Nephron progenitor cell (in vitro differentiated cells): ENCODE results near the gene FUT7.

Experiments used
- DNase-seq: peaks from one replicate; pipeline ENCODE4 v3.0.0; 2021
- H3K27ac Mint-ChIP-seq: 2 replicates; pipeline ENCODE4 v1.8.0; 2021; ENCODE audit warnings: mild to moderate bottlenecking, moderate library complexity, mixed read lengths
- H3K27me3 Mint-ChIP-seq: 2 replicates; pipeline ENCODE4 v1.8.0; 2021; ENCODE audit warnings: mild to moderate bottlenecking, low read depth, mixed read lengths; ENCODE audit not compliant: poor library complexity
- H3K36me3 Mint-ChIP-seq: 2 replicates; pipeline ENCODE4 v1.8.0; 2021; ENCODE audit warnings: low read depth, mixed read lengths
- H3K4me1 Mint-ChIP-seq: 2 replicates; pipeline ENCODE4 v1.8.0; 2021; ENCODE audit warnings: mixed read lengths
- H3K4me3 Mint-ChIP-seq: 2 replicates; pipeline ENCODE4 v1.8.0; 2021; ENCODE audit warnings: mild to moderate bottlenecking, moderate library complexity, mixed read lengths
- H3K9me3 Mint-ChIP-seq: 2 replicates; pipeline ENCODE4 v1.8.0; 2021; ENCODE audit warnings: mild to moderate bottlenecking, moderate library complexity, mixed read lengths
- TF ChIP-seq, protein P1 (sequence below): fragments of 200-600 bp; sonication (generic); IDR thresholded peaks from 2 replicates; pipeline ENCODE4 v1.5.0; 2021; ENCODE audit warnings: antibody characterized with exemption

FUT7 gene, protein sequence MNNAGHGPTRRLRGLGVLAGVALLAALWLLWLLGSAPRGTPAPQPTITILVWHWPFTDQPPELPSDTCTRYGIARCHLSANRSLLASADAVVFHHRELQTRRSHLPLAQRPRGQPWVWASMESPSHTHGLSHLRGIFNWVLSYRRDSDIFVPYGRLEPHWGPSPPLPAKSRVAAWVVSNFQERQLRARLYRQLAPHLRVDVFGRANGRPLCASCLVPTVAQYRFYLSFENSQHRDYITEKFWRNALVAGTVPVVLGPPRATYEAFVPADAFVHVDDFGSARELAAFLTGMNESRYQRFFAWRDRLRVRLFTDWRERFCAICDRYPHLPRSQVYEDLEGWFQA

DNA sequence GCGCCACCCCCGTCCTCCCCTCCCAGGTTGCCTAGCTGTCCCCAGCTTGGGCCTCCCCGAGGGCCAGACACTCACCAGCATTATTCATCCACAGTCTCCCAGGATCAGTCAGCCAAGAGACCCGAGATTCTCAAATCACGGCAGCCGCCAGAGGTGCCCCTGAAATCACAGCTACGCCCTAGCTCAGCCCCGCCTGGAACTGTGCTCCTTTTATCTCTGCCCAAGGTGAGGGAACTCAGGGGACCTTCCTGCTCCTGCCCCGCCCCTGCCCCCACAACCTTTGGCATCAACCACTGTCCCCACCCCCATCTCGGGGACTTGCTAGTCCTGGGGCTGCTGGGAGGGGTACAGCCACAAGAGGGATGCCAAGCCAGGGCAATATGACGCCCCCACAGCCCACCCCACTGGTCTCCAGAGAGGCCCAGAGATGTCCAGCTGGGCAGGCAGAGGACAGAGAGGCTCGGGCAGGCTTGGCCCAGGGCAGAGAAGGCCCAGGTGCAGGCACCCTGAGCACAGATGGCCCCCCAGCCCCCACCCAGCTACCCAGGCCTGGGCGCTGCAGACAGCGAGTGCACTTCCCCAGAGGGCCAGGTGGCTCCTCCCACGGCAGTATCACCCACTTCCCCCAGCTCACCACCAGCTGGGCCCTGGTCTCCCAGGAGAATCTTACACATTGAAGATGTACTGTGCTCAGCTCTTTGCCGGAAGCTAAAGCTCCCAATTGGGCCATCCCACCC lies at the start of gene FUT7:
FUT7 (minus strand) TSS at position 185 of the 737 bp plus-strand sequence; CDS start at position 88, 97 bp downstream.
- DNase-seq = no peak
- Mint-ChIP-seq H3K27ac (no peak within 1 kb of the TSS), H3K27me3 (peaks cover 12% of the 10 kb centered on the region), H3K9me3 (no peaks in the 10 kb centered on the region), H3K36me3 (no peaks in the 10 kb centered on the region), H3K4me1 (peaks cover 4% of the 10 kb centered on the region), H3K4me3 (no peak within 1 kb of the TSS)
- TF ChIP-seq, protein P1, sequence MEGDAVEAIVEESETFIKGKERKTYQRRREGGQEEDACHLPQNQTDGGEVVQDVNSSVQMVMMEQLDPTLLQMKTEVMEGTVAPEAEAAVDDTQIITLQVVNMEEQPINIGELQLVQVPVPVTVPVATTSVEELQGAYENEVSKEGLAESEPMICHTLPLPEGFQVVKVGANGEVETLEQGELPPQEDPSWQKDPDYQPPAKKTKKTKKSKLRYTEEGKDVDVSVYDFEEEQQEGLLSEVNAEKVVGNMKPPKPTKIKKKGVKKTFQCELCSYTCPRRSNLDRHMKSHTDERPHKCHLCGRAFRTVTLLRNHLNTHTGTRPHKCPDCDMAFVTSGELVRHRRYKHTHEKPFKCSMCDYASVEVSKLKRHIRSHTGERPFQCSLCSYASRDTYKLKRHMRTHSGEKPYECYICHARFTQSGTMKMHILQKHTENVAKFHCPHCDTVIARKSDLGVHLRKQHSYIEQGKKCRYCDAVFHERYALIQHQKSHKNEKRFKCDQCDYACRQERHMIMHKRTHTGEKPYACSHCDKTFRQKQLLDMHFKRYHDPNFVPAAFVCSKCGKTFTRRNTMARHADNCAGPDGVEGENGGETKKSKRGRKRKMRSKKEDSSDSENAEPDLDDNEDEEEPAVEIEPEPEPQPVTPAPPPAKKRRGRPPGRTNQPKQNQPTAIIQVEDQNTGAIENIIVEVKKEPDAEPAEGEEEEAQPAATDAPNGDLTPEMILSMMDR = no peak

DNA sequence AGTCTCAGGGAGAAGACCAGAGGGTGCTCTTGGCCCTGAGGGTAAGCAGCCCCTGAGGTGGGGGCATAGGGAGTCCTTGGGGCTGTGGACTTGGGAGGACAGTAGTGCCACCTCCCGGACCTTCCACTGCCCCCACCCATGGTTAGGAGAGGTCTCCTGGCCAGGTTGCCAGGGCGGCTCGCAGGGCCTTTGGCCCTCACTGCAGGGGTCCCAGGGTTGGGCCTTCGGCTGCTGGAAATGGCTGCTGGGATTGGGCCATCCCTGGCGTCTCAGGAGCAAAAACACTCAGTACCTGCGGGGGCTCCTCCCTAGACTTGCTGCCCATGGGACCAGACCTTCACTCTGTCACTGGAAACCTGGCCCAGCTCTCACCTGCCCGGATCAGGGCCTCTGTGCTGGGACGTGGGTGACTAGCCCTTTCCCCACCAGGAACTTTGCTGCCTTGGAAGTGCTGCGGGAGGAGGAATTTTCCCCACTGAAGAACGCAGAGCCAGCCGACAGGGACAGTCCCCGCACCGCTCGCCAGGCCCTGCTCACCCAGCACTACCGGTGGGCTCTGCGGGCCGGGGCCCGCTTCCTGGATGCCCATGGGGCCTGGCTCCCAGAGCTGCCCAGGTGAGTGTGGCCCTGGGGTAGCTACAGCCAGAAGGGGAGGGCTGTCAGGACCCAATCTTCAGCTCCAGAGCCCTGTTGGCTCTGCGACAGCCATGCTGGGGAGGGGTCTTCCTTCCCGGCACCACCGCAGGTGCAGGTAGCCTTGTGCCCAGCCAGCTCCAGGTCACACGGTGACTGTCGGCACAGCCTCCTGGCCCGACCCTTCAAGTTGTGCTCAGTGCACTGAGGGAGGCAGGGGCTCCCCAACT lies 48.6 kb upstream of the FUT7 start:
- Mint-ChIP-seq H3K9me3 (no peaks in the 10 kb centered on the region), H3K36me3 (no peaks in the 10 kb centered on the region), H3K27ac (no peak overlapping the region), H3K4me1 (peaks cover 13% of the 10 kb centered on the region), H3K27me3 (peaks cover 84% of the 10 kb centered on the region), H3K4me3 (no peak overlapping the region)
- TF ChIP-seq, protein P1 = no peak
- DNase-seq = no peak

DNA sequence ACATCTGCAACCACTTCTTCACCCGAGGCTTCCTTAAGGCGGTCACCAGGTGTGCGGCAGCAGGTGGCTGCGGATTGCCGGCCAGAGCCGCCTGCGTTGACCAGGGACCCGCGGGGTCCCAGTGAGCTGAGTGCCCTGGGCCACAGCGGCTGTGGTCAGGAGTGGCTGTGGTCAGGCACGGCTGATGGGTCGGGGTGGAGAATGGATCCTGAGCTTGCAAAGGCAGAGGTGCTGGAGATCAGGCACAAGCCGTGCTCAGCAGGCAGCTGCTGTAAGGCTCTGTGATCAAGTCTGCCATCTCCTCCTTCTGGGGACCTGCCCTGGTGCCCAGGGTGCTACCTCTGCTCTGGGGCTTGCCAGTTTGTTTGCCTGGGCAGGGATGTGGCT lies 47.5 kb upstream of the FUT7 start:
- H3K27me3 Mint-ChIP-seq = peaks cover 92% of the 10 kb centered on the region
- TF ChIP-seq, protein P1 = no peak
- H3K27ac Mint-ChIP-seq = no peak overlapping the region
- H3K4me1 Mint-ChIP-seq = peaks cover 12% of the 10 kb centered on the region
- no peak overlapping the region for H3K4me3 Mint-ChIP-seq
- no peaks in the 10 kb centered on the region for H3K9me3 Mint-ChIP-seq
- DNase-seq = no peak
- H3K36me3 Mint-ChIP-seq = no peaks in the 10 kb centered on the region

DNA sequence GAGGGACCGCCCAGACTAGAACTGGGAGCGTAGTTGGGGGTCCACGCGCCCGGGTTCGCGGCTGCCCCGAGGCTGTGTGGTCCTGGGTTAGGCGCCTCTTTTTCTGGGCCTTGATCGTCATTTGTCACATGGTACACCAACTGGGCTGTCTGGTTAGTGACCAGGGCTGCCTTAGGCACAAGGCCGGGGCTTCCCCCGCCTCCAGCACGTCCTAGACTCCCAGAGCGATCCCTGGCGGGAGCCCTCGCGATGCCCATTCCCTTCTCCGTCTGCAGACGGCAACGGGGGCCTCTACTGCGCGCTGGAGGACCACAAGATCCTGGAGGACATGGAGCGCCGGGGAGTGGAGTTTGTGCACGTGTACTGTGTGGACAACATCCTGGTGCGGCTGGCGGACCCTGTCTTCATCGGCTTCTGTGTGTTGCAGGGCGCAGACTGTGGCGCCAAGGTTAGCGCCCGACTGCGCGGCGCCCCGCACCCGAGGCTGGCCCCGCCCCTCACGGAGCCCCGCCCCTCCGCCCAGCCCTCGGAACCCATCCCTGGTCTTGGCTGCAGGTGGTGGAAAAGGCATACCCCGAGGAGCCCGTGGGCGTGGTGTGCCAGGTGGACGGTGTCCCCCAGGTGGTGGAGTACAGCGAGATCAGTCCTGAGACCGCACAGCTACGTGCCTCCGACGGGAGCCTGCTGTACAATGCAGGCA lies 47.0 kb upstream of the FUT7 start:
- peaks cover 12% of the 10 kb centered on the region for H3K4me1 Mint-ChIP-seq
- H3K36me3 Mint-ChIP-seq = no peaks in the 10 kb centered on the region
- H3K27ac Mint-ChIP-seq = no peak overlapping the region
- DNase-seq = peak; percentile 54
- peaks cover 92% of the 10 kb centered on the region for H3K27me3 Mint-ChIP-seq
- no peaks in the 10 kb centered on the region for H3K9me3 Mint-ChIP-seq
- H3K4me3 Mint-ChIP-seq = peak overlapping the region; percentile 71
- TF ChIP-seq, protein P1 = no peak

DNA sequence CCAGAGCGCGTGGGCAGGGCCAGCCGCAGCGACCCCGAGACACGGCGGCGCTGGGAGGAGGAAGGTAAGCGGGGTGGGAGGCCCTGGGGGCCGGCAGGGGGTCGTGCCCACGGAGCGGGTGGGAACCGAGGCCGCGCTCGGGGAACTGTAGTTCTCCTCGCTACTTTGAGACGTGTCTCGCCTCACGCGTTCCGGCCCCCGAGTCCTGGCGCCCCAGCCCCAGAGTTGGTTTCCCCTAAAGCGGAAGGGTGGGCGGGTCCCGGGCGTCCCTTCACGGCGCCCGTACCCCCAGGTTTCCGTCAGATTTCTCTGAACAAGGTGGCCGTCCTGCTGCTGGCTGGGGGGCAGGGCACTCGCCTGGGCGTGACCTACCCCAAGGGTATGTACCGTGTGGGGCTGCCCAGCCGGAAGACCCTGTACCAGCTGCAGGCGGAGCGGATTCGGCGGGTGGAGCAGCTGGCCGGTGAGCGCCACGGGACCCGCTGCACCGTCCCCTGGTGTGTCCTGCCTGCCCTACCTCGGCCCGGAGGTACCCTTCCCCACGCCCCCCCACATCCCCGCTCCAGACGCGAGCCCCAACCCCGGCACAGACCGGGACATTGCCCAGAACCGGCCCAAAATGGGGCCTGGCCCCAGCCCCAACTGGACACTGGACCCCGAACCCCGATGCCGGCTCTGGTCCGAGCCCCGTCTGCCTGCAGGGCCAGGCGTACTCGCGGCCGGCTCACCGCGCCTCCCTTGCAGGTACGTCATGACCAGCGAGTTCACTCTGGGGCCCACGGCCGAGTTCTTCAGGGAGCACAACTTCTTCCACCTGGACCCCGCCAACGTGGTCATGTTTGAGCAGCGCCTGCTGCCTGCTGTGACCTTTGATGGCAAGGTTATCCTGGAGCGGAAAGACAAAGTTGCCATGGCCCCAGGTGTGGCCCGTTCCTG lies 46.1 kb upstream of the FUT7 start:
- H3K4me3 Mint-ChIP-seq = peak overlapping the region; percentile 71
- DNase-seq = no peak

More for the DNA sequence above, 46.1 kb upstream of the FUT7 start:
- Mint-ChIP-seq H3K36me3 (no peaks in the 10 kb centered on the region), H3K27me3 (peaks cover 86% of the 10 kb centered on the region), H3K4me1 (peaks cover 10% of the 10 kb centered on the region), H3K9me3 (no peaks in the 10 kb centered on the region), H3K27ac (no peak overlapping the region)
- TF ChIP-seq, protein P1 = no peak
